ENCODE measurements around the gene RBM20. TPM values are rescaled to one million over a fixed set of nuclear protein-coding genes. Genes with fewer than 3 reads are reported as not detected.

RBM20 gene
- polyA plus RNA-seq, 3 donors: not detected

DNA sequence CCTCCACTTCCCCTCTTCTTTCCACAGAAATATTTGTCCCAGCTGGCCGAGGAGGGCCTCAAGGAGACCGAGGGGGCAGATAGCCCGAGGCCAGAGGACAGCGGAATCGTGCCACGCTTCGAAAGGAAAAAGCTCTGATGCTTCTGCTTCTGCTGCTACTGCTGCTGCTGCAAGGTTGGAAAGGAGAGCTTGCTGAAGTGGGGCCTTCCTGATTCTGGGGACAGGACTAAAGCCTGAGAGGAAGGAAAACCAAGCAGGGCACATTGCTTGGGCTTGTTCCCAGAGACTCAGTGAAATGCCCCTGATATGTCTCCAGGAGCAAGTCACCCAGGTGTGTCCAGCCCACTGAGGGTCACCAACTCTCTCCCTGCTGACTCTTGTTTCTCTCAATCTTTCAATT is 191.7 kb downstream of the RBM20 start:
- Histone ChIP-seq H3K4me2 (replicated peaks; ENCODE audit: extremely low read depth, low read length, poor library complexity, severe bottlenecking) (no peak overlapping the region), H4K20me1 (ENCODE audit: insufficient read depth, low read length) (no peaks in the 10 kb centered on the region), H3K27me3 (ENCODE audit: control insufficient read depth in 2 of 2, insufficient read depth in 2 of 2, low read length in 2 of 2) (no peaks in the 10 kb centered on the region), H3K27ac (ENCODE audit: low read depth in 1 of 2, low read length in 2 of 2) (no peak overlapping the region), H2AFZ (ENCODE audit: insufficient read depth, low read depth, low read length, poor library complexity, severe bottlenecking) (peak overlapping the region; percentile 46), H3K9me3 (replicated peaks in 1 of 2; ENCODE audit: control insufficient read depth in 1 of 2, insufficient read depth in 1 of 2, low read length in 2 of 2) (no peaks in the 10 kb centered on the region), H3K36me3 (replicated peaks in 1 of 2; ENCODE audit: control insufficient read depth in 1 of 2, insufficient read depth in 2 of 2, low read length in 2 of 2) (no peaks in the 10 kb centered on the region), H3K4me1 (ENCODE audit: control insufficient read depth in 1 of 2, insufficient read depth in 2 of 2, low read length in 2 of 2) (peaks cover 5% of the 10 kb centered on the region in 2 donors), H3K9ac (ENCODE audit: insufficient read depth, low read length, poor library complexity, severe bottlenecking) (no peak overlapping the region), H3K4me3 (replicated peaks in 1 of 3; ENCODE audit: low read depth in 2 of 3, low read length in 3 of 3) (no peak overlapping the region), H3K79me2 (ENCODE audit: insufficient read depth, low read length) (no peaks in the 10 kb centered on the region)
- TF ChIP-seq, protein P1, sequence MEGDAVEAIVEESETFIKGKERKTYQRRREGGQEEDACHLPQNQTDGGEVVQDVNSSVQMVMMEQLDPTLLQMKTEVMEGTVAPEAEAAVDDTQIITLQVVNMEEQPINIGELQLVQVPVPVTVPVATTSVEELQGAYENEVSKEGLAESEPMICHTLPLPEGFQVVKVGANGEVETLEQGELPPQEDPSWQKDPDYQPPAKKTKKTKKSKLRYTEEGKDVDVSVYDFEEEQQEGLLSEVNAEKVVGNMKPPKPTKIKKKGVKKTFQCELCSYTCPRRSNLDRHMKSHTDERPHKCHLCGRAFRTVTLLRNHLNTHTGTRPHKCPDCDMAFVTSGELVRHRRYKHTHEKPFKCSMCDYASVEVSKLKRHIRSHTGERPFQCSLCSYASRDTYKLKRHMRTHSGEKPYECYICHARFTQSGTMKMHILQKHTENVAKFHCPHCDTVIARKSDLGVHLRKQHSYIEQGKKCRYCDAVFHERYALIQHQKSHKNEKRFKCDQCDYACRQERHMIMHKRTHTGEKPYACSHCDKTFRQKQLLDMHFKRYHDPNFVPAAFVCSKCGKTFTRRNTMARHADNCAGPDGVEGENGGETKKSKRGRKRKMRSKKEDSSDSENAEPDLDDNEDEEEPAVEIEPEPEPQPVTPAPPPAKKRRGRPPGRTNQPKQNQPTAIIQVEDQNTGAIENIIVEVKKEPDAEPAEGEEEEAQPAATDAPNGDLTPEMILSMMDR (IDR thresholded peaks at IDR 0.05): no peak
- DNase-seq: no peak
- Mint-ChIP-seq H3K4me1 (peaks cover 15% of the 10 kb centered on the region), H3K27me3 (ENCODE audit: low read depth in 3 of 3) (peaks cover 0 to 4% (median 0%) of the 10 kb centered on the region in 3 donors), H3K36me3 (peaks cover 0 to 2% of the 10 kb centered on the region in 2 donors), H3K27ac (peak overlapping the region in 2 of 7 donors; percentile 47 to 75), H3K4me3 (peak overlapping the region in 1 of 2 donors; percentile 78), H3K9me3 (peaks cover 0 to 1% (median 0%) of the 10 kb centered on the region in 7 donors)
- intact Hi-C loops (cut with micrococcal nuclease): loop anchor here in 1 of 2 donors (5.0 kb wide), 1 partner anchor 36 kb away; the partner anchor contains the start of gene PDCD4
- WGBS (ENCODE audit: insufficient coverage): 23% methylated on average over 6 of the region's 7 CpGs

DNA sequence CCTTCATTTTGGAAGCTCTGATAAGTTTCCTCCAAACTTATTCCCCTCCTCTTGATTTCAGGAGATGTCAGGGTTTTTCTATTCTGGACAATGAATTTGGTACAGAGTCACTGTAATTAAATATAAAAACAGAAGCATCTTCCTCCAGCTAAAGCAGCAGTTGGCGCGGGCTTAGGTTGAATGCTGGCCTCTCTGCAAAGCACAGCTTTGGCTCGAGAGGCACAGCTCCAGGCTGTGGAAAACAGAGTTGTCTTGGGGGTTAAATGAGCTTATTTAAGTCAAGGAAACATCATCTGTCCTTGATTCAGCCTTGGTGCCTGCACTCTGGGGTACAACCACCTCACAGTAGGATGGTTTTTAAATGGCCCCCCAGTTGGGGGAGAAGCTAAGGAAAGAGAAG is 192.6 kb downstream of the RBM20 start:
- H3K27ac Mint-ChIP-seq: no peak overlapping the region
- H3K4me1 Mint-ChIP-seq: peaks cover 17% of the 10 kb centered on the region
- DNase-seq: no peak
- H3K27me3 Mint-ChIP-seq (ENCODE audit: low read depth in 3 of 3): peaks cover 0 to 4% (median 0%) of the 10 kb centered on the region in 3 donors
- no peaks in the 10 kb centered on the region for H3K27me3 ChIP-seq (ENCODE audit: control insufficient read depth in 2 of 2, insufficient read depth in 2 of 2, low read length in 2 of 2)
- no peak overlapping the region for H3K4me3 Mint-ChIP-seq
- peaks cover 0 to 2% of the 10 kb centered on the region in 2 donors for H3K36me3 Mint-ChIP-seq
- peaks cover 6% of the 10 kb centered on the region in 2 donors for H3K4me1 ChIP-seq (ENCODE audit: control insufficient read depth in 1 of 2, insufficient read depth in 2 of 2, low read length in 2 of 2)
- WGBS (ENCODE audit: insufficient coverage): no CpG with 5 or more reads among the region's 3 CpGs
- H3K79me2 ChIP-seq (ENCODE audit: insufficient read depth, low read length): no peaks in the 10 kb centered on the region
- intact Hi-C loops (cut with micrococcal nuclease): loop anchor here in 1 of 2 donors (5.0 kb wide), 1 partner anchor 36 kb away; the partner anchor contains the start of gene PDCD4
- H3K9ac ChIP-seq (ENCODE audit: insufficient read depth, low read length, poor library complexity, severe bottlenecking): no peak overlapping the region
- H3K9me3 ChIP-seq (replicated peaks in 1 of 2; ENCODE audit: control insufficient read depth in 1 of 2, insufficient read depth in 1 of 2, low read length in 2 of 2): no peaks in the 10 kb centered on the region
- H3K9me3 Mint-ChIP-seq: no peaks in the 10 kb centered on the region
- no peak overlapping the region for H3K4me2 ChIP-seq (replicated peaks; ENCODE audit: extremely low read depth, low read length, poor library complexity, severe bottlenecking)
- no peak overlapping the region for H2AFZ ChIP-seq (ENCODE audit: insufficient read depth, low read depth, low read length, poor library complexity, severe bottlenecking)
- H3K4me3 ChIP-seq (replicated peaks in 1 of 3; ENCODE audit: low read depth in 2 of 3, low read length in 3 of 3): no peak overlapping the region
- TF ChIP-seq, protein P1 (IDR thresholded peaks at IDR 0.05): no peak
- H3K27ac ChIP-seq (ENCODE audit: low read depth in 1 of 2, low read length in 2 of 2): no peak overlapping the region
- no peaks in the 10 kb centered on the region for H3K36me3 ChIP-seq (replicated peaks in 1 of 2; ENCODE audit: control insufficient read depth in 1 of 2, insufficient read depth in 2 of 2, low read length in 2 of 2)
- no peaks in the 10 kb centered on the region for H4K20me1 ChIP-seq (ENCODE audit: insufficient read depth, low read length)

Measured in CD14-positive monocyte (primary cell).